HG03521 (cell line): Measurements from ENCODE around the gene FOSL2.

ENCODE experiments used
- ATAC-seq: cut with Tn5 transposase; IDR thresholded peaks from one replicate; pipeline ENCODE4 v1.9.1; 2021; ENCODE audit warnings: mild to moderate bottlenecking, moderate library complexity; ENCODE audit not compliant: unreplicated experiment

Gene FOSL2

GRCh38 chr2:28447086-28447485 is 54.4 kb downstream of the FOSL2 start:
- no peak for ATAC-seq

GRCh38 chr2:28447943-28448792 is 55.5 kb downstream of the FOSL2 start:
- ATAC-seq: no peak

GRCh38 chr2:28448793-28449100 is 56.1 kb downstream of the FOSL2 start:
- ATAC-seq: no peak

GRCh38 chr2:28449126-28449487 is 56.4 kb downstream of the FOSL2 start:
- no peak for ATAC-seq

DNA sequence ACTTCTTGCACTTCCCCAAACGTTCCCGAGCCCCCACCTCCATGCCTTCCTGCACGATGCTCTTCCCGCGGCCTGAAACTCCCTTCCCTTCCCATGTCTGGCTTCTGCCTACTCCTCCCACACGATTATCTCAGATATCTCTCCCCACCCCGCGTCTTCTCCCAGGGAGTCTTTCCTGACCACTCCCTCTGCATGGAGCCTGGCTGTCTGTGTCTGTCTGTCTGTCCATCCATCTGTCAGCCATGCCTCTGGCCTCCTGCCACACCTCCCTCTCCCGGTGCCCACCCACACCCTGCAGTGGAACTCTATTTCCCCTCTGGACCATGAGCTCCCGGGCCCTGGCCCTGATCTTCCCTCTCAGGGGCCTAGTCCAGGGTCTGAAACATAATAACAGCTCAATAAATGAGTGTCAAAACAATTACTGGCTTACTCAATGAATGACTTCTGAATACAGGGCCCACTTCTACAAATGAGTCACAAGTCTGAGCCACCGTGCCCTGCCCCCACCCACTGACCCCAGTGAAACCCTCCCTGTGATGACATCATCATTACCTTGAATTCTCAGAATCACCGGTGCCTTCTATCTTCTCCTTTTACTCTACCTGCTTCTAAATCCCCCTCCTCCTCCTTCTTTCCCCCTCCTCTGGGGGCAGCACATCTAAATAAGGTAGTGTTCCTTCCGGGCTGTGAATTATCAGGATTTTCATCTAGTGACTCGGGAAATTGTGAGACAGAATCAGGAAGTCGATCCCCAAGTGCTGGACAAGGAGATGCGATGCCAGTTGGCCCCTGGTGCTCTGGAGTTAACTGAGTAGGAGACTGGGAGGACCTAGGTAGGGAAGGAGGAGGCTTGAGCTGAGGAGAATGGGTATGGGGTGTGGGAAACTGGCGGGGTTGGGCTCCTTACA is 57.1 kb downstream of the FOSL2 start:
- no peak for ATAC-seq

GRCh38 chr2:28450901-28451565 is 58.4 kb downstream of the FOSL2 start:
- no peak for ATAC-seq

DNA sequence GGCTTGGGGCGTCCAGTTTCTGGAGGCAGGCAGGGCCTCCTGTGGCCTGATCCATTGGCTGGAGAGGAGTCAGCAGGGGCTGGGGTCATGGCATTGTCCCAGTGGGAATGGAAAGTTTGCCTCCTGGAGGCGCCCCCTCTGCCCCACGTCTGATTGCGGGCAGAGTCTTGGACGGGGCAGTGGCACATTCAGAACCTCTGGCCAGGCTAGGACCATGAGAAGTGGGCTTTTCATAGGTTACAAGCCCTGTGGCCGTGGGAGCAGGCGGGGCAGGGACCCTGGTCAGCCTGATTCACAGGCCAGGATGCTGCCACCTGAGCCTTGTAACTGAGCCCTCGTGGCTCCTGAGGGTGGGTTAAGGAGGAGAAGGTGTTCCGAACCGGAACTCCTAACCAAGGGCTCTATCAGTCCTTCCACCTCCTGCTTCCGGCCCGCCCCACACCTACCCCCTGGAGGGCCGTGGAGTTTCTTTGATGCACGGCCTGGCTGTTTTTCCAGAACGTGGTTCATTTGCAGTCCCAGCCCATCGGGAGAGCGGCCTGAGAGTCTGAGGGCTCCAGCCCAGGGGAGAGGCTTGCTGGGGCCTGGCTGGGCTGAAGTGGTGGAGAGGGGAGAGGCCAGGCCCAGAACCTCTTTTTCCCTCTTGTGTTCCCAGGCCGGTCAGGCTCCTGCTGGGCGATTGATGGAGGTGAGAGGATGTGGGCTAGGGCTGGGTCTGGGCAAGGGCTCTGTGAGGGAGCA is 59.3 kb downstream of the FOSL2 start:
- ATAC-seq: no peak

DNA sequence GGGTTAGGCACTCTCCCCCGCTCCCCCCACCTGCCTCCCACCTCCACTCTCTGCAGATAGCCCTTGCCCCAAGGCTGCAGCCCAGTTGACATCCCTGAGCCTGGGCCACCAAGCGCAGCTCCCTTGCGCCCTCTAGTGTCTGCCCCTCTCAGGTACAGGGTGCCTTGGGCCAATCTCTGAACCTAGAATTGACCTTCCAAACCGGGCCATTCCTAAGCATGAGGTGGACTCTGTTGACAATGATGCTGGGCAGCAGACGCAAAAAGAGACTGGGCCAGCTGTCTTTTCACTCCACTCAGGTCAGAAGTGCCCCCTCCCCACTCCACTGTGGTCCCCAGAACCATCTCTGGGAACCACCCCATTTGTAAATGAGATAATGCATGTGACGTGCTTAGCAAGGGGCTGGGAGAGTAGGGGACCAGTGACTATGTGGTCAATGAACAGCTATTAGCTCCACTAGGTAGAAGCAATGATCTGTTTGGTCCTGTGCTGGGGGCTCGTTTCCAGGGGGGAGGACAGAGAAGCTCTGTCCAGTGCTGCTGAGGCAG is 60.0 kb downstream of the FOSL2 start:
- no peak for ATAC-seq

DNA sequence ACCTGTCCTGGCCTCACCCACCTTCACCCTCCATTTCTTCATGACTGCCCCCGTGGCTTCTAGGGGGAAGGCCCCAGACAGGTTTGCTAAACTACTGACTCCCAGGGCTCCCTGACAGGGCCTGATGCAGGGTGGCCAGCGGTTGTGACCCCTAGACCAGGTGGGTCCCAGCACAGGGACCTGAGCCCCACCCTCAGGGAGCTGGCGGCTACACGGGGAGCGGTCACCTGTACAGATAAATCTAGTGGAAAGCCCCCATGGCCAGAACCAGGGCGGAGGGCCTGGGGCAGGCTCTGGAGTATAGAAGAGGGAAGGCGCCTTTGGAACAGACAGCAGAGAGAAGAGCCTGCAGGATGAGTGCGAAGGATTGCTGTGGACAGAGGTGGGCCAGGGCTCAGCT is 60.7 kb downstream of the FOSL2 start:
- no peak for ATAC-seq

- no peak for ATAC-seq
These were observed 61.6 kb downstream of the FOSL2 start for GRCh38 chr2:28454016-28454930.

GRCh38 chr2:28457237-28457636 is 64.6 kb downstream of the FOSL2 start:
- no peak for ATAC-seq

GRCh38 chr2:28461056-28461455 is 68.4 kb downstream of the FOSL2 start:
- no peak for ATAC-seq

- ATAC-seq: no peak
These were observed 69.5 kb downstream of the FOSL2 start for GRCh38 chr2:28462122-28462521.

GRCh38 chr2:28463211-28463816 is 70.7 kb downstream of the FOSL2 start:
- ATAC-seq: no peak

DNA sequence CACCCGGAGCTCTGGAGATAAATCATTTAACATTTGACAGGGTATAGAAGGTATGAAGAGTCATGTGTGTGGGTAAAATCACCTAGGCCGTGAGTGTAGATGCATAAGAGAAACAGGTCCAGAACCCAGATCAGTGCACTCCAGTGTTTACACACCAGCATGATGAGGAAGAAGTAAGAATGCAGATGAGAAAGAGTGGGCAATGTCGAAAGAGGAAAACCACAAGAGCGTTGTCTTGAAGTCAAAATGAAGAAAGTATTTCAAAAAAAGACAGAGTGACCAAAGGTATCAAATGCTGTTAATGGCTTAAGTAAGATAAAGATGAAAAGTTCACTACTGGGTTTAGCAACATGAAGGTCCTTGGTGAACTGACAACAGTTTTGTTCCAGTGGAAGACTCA is 71.2 kb downstream of the FOSL2 start:
- ATAC-seq: no peak

DNA sequence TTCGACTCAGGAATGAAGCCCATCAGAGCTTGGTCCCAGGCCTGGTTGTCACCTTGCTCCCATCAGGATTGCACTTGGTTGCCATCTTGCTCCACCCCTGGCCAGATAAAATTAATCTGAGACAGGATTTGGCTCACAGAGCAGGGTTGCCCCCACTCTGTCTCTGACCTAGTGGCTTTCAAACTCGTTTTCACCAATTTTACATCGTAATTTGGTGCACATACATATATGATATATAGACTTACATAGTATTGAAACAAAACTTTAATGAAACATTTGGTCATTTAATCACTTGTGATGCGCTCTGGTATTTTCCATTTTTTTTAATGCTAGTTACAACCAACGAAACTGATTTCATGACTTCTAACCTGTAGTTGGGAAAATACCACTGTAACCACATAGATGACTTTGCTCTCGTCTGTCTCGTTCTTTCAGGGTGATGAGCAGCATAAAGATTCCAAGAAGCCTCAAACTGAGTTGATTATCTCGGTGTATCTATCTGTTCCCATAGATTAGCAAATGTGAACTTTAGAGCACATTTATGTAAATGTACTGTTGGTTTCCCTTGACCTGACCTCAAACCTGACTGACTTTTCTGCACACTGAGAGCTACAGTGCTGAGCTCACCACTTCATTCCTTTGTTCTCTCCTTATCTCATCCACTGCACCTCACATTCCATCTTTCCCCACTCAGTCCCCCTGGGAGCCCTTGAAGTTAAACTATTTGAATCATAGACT is 72.7 kb downstream of the FOSL2 start:
- no peak for ATAC-seq
